H9 (cell line): Measurements from ENCODE around the gene CDK14. TPM values are rescaled to one million over a fixed set of nuclear protein-coding genes. Genes with fewer than 3 reads are reported as not detected.

ENCODE experiments used
- DNase-seq: peaks from one replicate; pipeline ENCODE4 v3.0.0-alpha.2; 2017
- H2AFZ ChIP-seq: one replicate; pipeline ENCODE4 v1.6.1; 2013; ENCODE audit warnings: mild to moderate bottlenecking, low read length, control low read depth, moderate library complexity
- H2AK5ac ChIP-seq: 2 replicates; pipeline ENCODE4 v1.6.1; 2013; ENCODE audit warnings: low read length, control low read depth, mixed read lengths; ENCODE audit not compliant: insufficient read length
- H2BK120ac ChIP-seq: one replicate; pipeline ENCODE4 v1.6.1; 2013; ENCODE audit warnings: low read depth, mild to moderate bottlenecking, low read length, control low read depth, inconsistent platforms; ENCODE audit not compliant: poor library complexity, severe bottlenecking
- H2BK12ac ChIP-seq: 2 replicates; pipeline ENCODE4 v1.6.1; 2013; ENCODE audit warnings: low read length, control low read depth, mixed read lengths, low read depth; ENCODE audit not compliant: insufficient read length
- H2BK15ac ChIP-seq: 2 replicates; pipeline ENCODE4 v1.6.1; 2013; ENCODE audit warnings: low read depth, low read length, control low read depth
- H2BK20ac ChIP-seq: one replicate; pipeline ENCODE4 v1.6.1; 2013; ENCODE audit warnings: low read depth, mild to moderate bottlenecking, low read length, control low read depth, inconsistent platforms; ENCODE audit not compliant: poor library complexity, severe bottlenecking
- H2BK5ac ChIP-seq: 2 replicates; pipeline ENCODE4 v1.6.1; 2013; ENCODE audit warnings: low read length, control low read depth, mixed read lengths; ENCODE audit not compliant: insufficient read length
- H3K14ac ChIP-seq: 2 replicates; pipeline ENCODE4 v1.6.1; 2013; ENCODE audit warnings: low read length, control low read depth; ENCODE audit not compliant: insufficient read depth
- H3K18ac ChIP-seq: 2 replicates; pipeline ENCODE4 v1.6.1; 2013; ENCODE audit warnings: low read depth, mild to moderate bottlenecking, mixed read lengths, low read length, control low read depth; ENCODE audit not compliant: insufficient read length
- H3K23ac ChIP-seq: 2 replicates; pipeline ENCODE4 v1.6.1; 2013; ENCODE audit warnings: low read length, control low read depth, mixed read lengths, low read depth; ENCODE audit not compliant: insufficient read length
- H3K23me2 ChIP-seq: 2 replicates; pipeline ENCODE4 v1.6.1; 2013; ENCODE audit warnings: low read depth, mild to moderate bottlenecking, mixed read lengths, low read length, control low read depth; ENCODE audit not compliant: insufficient read length, poor library complexity, severe bottlenecking
- H3K27ac ChIP-seq: 2 replicates; pipeline ENCODE4 v1.5.1; 2013; ENCODE audit warnings: low read length, control low read depth, mixed read lengths, low read depth; ENCODE audit not compliant: insufficient read length
- H3K27me3 ChIP-seq: 2 replicates; pipeline ENCODE4 v1.6.1; 2013; ENCODE audit warnings: low read length, control low read depth, inconsistent platforms; ENCODE audit not compliant: insufficient read depth
- H3K4ac ChIP-seq: 2 replicates; pipeline ENCODE4 v1.6.1; 2013; ENCODE audit warnings: low read depth, mild to moderate bottlenecking, control low read depth, inconsistent platforms, low read length, moderate library complexity
- H3K4me1 ChIP-seq: 2 replicates; pipeline ENCODE4 v1.6.1; 2013; ENCODE audit warnings: low read length, control low read depth, inconsistent platforms; ENCODE audit not compliant: insufficient read depth
- H3K4me2 ChIP-seq: 2 replicates; pipeline ENCODE4 v1.6.1; 2013; ENCODE audit warnings: low read length, control low read depth, mixed read lengths; ENCODE audit not compliant: insufficient read length, insufficient read depth
- H3K56ac ChIP-seq: 2 replicates; pipeline ENCODE4 v1.6.1; 2013; ENCODE audit warnings: low read depth, mild to moderate bottlenecking, mixed read lengths, low read length, control low read depth; ENCODE audit not compliant: insufficient read length
- H3K79me1 ChIP-seq: 2 replicates; pipeline ENCODE4 v1.6.1; 2013; ENCODE audit warnings: low read depth, mild to moderate bottlenecking, moderate library complexity, low read length, control low read depth, inconsistent platforms; ENCODE audit not compliant: insufficient read depth, poor library complexity, severe bottlenecking
- H3K79me2 ChIP-seq: 2 replicates; pipeline ENCODE4 v1.6.1; 2013; ENCODE audit warnings: low read length, control low read depth, inconsistent platforms; ENCODE audit not compliant: insufficient read depth
- H3K9ac ChIP-seq: 2 replicates; pipeline ENCODE4 v1.6.1; 2013; ENCODE audit warnings: low read length, control low read depth, mixed read lengths; ENCODE audit not compliant: insufficient read length; ENCODE audit errors: extremely low read depth
- H3K9me3 ChIP-seq: one replicate; pipeline ENCODE4 v1.6.1; 2013; ENCODE audit warnings: low read depth, low read length, inconsistent platforms; ENCODE audit not compliant: control insufficient read depth
- H3T11ph ChIP-seq: one replicate; pipeline ENCODE4 v1.6.1; 2013; ENCODE audit warnings: mild to moderate bottlenecking, low read length, control low read depth, inconsistent platforms
- H4K20me1 ChIP-seq: one replicate; pipeline ENCODE4 v1.6.1; 2013; ENCODE audit not compliant: control insufficient read depth, insufficient read length, insufficient read depth
- H4K5ac ChIP-seq: 2 replicates; pipeline ENCODE4 v1.6.1; 2013; ENCODE audit warnings: low read depth, mild to moderate bottlenecking, mixed read lengths, low read length, control low read depth; ENCODE audit not compliant: insufficient read length
- H4K8ac ChIP-seq: replicated peaks from 2 replicates; pipeline ENCODE4 v1.6.1; 2013; ENCODE audit warnings: low read length, control low read depth, mixed read lengths, low read depth; ENCODE audit not compliant: insufficient read length
- H4K91ac ChIP-seq: 2 replicates; pipeline ENCODE4 v1.6.1; 2013; ENCODE audit warnings: low read depth, mild to moderate bottlenecking, moderate library complexity, mixed read lengths, low read length, control low read depth; ENCODE audit not compliant: insufficient read length
- H3K27ac Mint-ChIP-seq, 3 experiments: 2 replicates in 2 of 3; 3 replicates in 1 of 3; pipeline ENCODE4 v1.8.0; 2020 to 2021; ENCODE audit warnings: mixed read lengths in 3 of 3, mild to moderate bottlenecking in 1 of 3, moderate library complexity in 1 of 3
- H3K27me3 Mint-ChIP-seq: 2 replicates; pipeline ENCODE4 v1.8.0; 2021; ENCODE audit warnings: low read depth, mild to moderate bottlenecking, moderate library complexity, mixed read lengths
- H3K36me3 Mint-ChIP-seq, 3 experiments: 2 replicates in 2 of 3; 3 replicates in 1 of 3; pipeline ENCODE4 v1.8.0; 2020 to 2021; ENCODE audit warnings: low read depth in 3 of 3, mixed read lengths in 3 of 3; ENCODE audit not compliant: insufficient read depth in 1 of 3
- H3K4me1 Mint-ChIP-seq, 2 experiments: 2 replicates each; pipeline ENCODE4 v1.8.0; 2020; ENCODE audit warnings: mixed read lengths in 2 of 2
- H3K4me3 Mint-ChIP-seq, 2 experiments: 2 replicates in 1 of 2; 3 replicates in 1 of 2; pipeline ENCODE4 v1.8.0; 2020 to 2021; ENCODE audit warnings: mild to moderate bottlenecking in 2 of 2, mixed read lengths in 2 of 2, moderate library complexity in 1 of 2
- H3K9me3 Mint-ChIP-seq, 2 experiments: 2 replicates in 1 of 2; 3 replicates in 1 of 2; pipeline ENCODE4 v1.8.0; 2020; ENCODE audit warnings: mild to moderate bottlenecking in 2 of 2, mixed read lengths in 2 of 2, moderate library complexity in 1 of 2
- CTCF ChIP-seq: fragments of 200-600 bp; sonication (generic); conservative IDR thresholded peaks from 3 replicates; pipeline ENCODE4 v1.8.0; 2021; ENCODE audit warnings: antibody characterized with exemption, mild to moderate bottlenecking
- WGBS: extraction: QIAGEN DNeasy Blood & Tissue Kit; methylation state at CpG from one replicate; pipeline ENCODE4 v1.1.7; 2013; ENCODE audit warnings: missing lambda C conversion rate, low lambda C conversion rate, mixed read lengths; ENCODE audit not compliant: insufficient read length; ENCODE audit errors: extremely low coverage; 5-methylcytosine and 5-hydroxymethylcytosine counted together
- total RNA-seq: library from RNA; stranded (reverse); gene quantifications from 2 replicates; pipeline ENCODE4 v1.2.1, GENCODE V29; 2021

The CDK14 gene
- total RNA-seq, 1 experiment from 2014 or later = 23.9 TPM

- H3K27me3 ChIP-seq = no peaks in the 10 kb centered on the region
- H2BK15ac ChIP-seq = no peak overlapping the region
- H3K4me2 ChIP-seq = no peak overlapping the region
- H4K8ac ChIP-seq = no peak overlapping the region
- H3K79me1 ChIP-seq = no peaks in the 10 kb centered on the region
- H3T11ph ChIP-seq = no peak overlapping the region
- H3K9me3 ChIP-seq = peaks cover 4% of the 10 kb centered on the region
- H3K18ac ChIP-seq = no peak overlapping the region
- no peak for TF ChIP-seq CTCF
- no peak overlapping the region for H2BK120ac ChIP-seq
- H3K4ac ChIP-seq = no peak overlapping the region
- no peak overlapping the region for H4K91ac ChIP-seq
- H3K4me3 Mint-ChIP-seq = no peak overlapping the region
- H4K5ac ChIP-seq = no peak overlapping the region
- no CpG with 5 or more reads among the region's 3 CpGs for WGBS
- no peaks in the 10 kb centered on the region for H3K79me2 ChIP-seq
- H3K9me3 Mint-ChIP-seq = peaks cover 24 to 28% of the 10 kb centered on the region in 2 experiments
- no peak overlapping the region for H2AK5ac ChIP-seq
- peaks cover 24 to 31% (median 25%) of the 10 kb centered on the region in 3 experiments for H3K36me3 Mint-ChIP-seq
- no peak overlapping the region for H3K14ac ChIP-seq
- no peak overlapping the region for H3K27ac ChIP-seq
- no peaks in the 10 kb centered on the region for H4K20me1 ChIP-seq
- no peak overlapping the region for H3K23ac ChIP-seq
- H3K9ac ChIP-seq = no peak overlapping the region
- no peak overlapping the region for H2BK20ac ChIP-seq
- no peak overlapping the region; a peak in 2 of 7 replicates for H3K27ac Mint-ChIP-seq
- no peak overlapping the region for H2BK12ac ChIP-seq
- H3K27me3 Mint-ChIP-seq = no peaks in the 10 kb centered on the region
- H2AFZ ChIP-seq = no peak overlapping the region
- peak; percentile 40 for DNase-seq
- no peaks in the 10 kb centered on the region for H3K23me2 ChIP-seq
- peaks cover 13 to 25% of the 10 kb centered on the region in 2 experiments for H3K4me1 Mint-ChIP-seq
- no peak overlapping the region for H2BK5ac ChIP-seq
- H3K4me1 ChIP-seq = no peaks in the 10 kb centered on the region
- H3K56ac ChIP-seq = no peak overlapping the region
Observed at GRCh38 chr7:90830308-90830707, 234.2 kb downstream of the CDK14 start.
